Heart left ventricle (tissue), 13 donors: ENCODE data around the gene KRT5.

Experiments
- POLR2A ChIP-seq, 2 donors: fragments of 450-650 bp; IDR thresholded peaks; one replicate each; pipeline ENCODE4 v1.6.1; 2017; ENCODE audit warnings: antibody characterized with exemption in 2 of 2, mild to moderate bottlenecking in 2 of 2, moderate library complexity in 2 of 2
- TF ChIP-seq, protein P1 (sequence below), 12 donors: fragments of 200-600 bp; sonication (generic) in 4 of 12; IDR thresholded peaks; one replicate each; pipeline versions ENCODE4 v1.5.0 to v1.8.0; 2018 to 2022; ENCODE audit warnings: antibody characterized with exemption in 12 of 12, mild to moderate bottlenecking in 5 of 12
- donor health status: ischemic (EF 13 %, LVEDD 7.1; RV severe dilation, severe dysfunction).
- donor health status: DM: no; HTN: yes; CAD: no.
- donor health status: DM: no; HTN: no; CAD: no.
- donor health status: ischemic (EF 25% LVEDD 6.9; RV normal size, moderate dysfunction).
- donor health status: ischemic (EF 25% LVEDD 5.7; RV mildly dilated, moderate dysfunction).
- donor health status: ischemic (EF 35%, LVEDD 5.7; RV mildly dilated, moderate dysfunction).
- donor health status: nonischemic (EF 11% LVEDD 7.7; RV severe dilation, severe dysfunction).
- donor health status: DM: yes; HTN: yes; CAD: no.
- donor health status: PGD.
- donor health status: ischemic (EF 29% LVEDD 5.4; RV normal size, mild dysfunction).
- donor health status: nonischemic (EF 23%, LVEDD 6.1; RV moderate dilation, normal function).

DNA sequence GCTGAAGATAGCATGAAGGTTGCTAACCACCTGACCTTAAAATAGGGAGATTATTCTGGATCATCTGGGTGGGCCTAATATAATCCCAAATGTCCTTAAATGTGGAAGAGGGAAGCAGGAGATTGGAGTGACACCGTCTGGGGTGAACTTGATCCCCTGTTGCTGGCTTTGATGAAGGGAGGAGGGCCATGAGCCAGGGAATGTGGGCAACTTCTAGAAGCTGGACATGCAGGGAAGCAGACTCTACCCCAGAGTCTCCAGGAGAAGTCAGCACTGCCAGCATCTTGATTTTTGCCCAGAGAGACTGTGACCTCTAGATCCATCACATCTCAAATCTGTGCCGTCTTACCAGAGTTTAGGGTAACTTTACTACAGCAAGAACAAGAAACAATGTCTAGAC lies 9.2 kb upstream of the KRT5 start:
- TF ChIP-seq, protein P1, sequence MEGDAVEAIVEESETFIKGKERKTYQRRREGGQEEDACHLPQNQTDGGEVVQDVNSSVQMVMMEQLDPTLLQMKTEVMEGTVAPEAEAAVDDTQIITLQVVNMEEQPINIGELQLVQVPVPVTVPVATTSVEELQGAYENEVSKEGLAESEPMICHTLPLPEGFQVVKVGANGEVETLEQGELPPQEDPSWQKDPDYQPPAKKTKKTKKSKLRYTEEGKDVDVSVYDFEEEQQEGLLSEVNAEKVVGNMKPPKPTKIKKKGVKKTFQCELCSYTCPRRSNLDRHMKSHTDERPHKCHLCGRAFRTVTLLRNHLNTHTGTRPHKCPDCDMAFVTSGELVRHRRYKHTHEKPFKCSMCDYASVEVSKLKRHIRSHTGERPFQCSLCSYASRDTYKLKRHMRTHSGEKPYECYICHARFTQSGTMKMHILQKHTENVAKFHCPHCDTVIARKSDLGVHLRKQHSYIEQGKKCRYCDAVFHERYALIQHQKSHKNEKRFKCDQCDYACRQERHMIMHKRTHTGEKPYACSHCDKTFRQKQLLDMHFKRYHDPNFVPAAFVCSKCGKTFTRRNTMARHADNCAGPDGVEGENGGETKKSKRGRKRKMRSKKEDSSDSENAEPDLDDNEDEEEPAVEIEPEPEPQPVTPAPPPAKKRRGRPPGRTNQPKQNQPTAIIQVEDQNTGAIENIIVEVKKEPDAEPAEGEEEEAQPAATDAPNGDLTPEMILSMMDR (IDR thresholded peaks at IDR 0.05) = no peak
- no peak for TF ChIP-seq POLR2A (IDR thresholded peaks at IDR 0.05)
